GM12878 (cell line): ENCODE data around the gene SLC10A1. TPM values are rescaled to one million over a fixed set of nuclear protein-coding genes. Genes with fewer than 3 reads are reported as not detected.

Source experiments
- ATAC-seq: fragments of 200-7000 bp; cut with Tn5 transposase; 3 replicates; pipeline ENCODE4 v1.9.1; 2020; ENCODE audit warnings: mild to moderate bottlenecking, moderate library complexity
- BruUV-seq: library from RNA; stranded (reverse); fragments of 400-500 nt; replicated peaks from 2 replicates; lab custom pipeline; 2021; lab: Mats Ljungman, UMichigan
- CTCF ChIA-PET: fragments of 300-600 bp; sonication (Branson Sonifier 250); formaldehyde crosslinking; extraction: SDS; loops from one replicate; lab custom pipeline; 2021; ENCODE audit warnings: inconsistent platforms; lab: Yijun Ruan, JAX
- POLR2A ChIA-PET: fragments of 350-600 bp; formaldehyde crosslinking; extraction: SDS; loops from one replicate; lab custom pipeline; 2021; ENCODE audit warnings: inconsistent platforms; lab: Charles Lee
- RAD21 ChIA-PET: fragments of 300-600 bp; sonication (Branson Sonifier 250); formaldehyde crosslinking; loops from one replicate; lab custom pipeline; 2023; ENCODE audit warnings: antibody characterized with exemption; ENCODE audit not compliant: unreplicated experiment; lab: Charles Lee
- SMC1A ChIA-PET: fragments of 300-600 bp; sonication (Branson Sonifier 250); formaldehyde crosslinking; loops from one replicate; lab custom pipeline; 2023; ENCODE audit not compliant: unreplicated experiment, uncharacterized antibody; lab: Charles Lee
- DNase-seq: peaks from one replicate; pipeline ENCODE4 v3.0.0-alpha.2; 2011; ENCODE audit warnings: low read depth, low spot score
- FAIRE-seq: peaks from 3 replicates; lab custom pipeline; 2011; peaks lifted over from hg19 to GRCh38; lab: Jason Lieb, UNC
- H2AFZ ChIP-seq: 2 replicates; pipeline ENCODE4 v1.6.0; 2011; ENCODE audit warnings: low read depth, low read length, control low read depth; ENCODE audit not compliant: control insufficient read depth
- H3K27ac ChIP-seq: 2 replicates; pipeline ENCODE4 v1.5.1; 2011; ENCODE audit warnings: control low read depth; ENCODE audit not compliant: control insufficient read depth, insufficient read depth
- H3K27me3 ChIP-seq, 2 experiments: replicated peaks in 1 of 2; 2 replicates each; pipeline versions ENCODE4 v1.6.0 to v1.6.1; 2011; ENCODE audit warnings: low read length in 1 of 2; ENCODE audit not compliant: control insufficient read depth in 2 of 2, insufficient read depth in 2 of 2
- H3K36me3 ChIP-seq, 2 experiments: 2 replicates each; pipeline ENCODE4 v1.5.1; 2011; ENCODE audit warnings: low read length in 1 of 2; ENCODE audit not compliant: control insufficient read depth in 2 of 2, insufficient read depth in 2 of 2
- H3K4me1 ChIP-seq: 2 replicates; pipeline ENCODE4 v1.6.1; 2011; ENCODE audit warnings: mild to moderate bottlenecking, low read length, moderate library complexity, mixed read lengths; ENCODE audit not compliant: control insufficient read depth, insufficient read depth
- H3K4me2 ChIP-seq: 2 replicates; pipeline ENCODE4 v1.6.0; 2011; ENCODE audit warnings: control low read depth; ENCODE audit not compliant: control insufficient read depth, insufficient read depth
- H3K4me3 ChIP-seq: fragments of 200-600 bp; sonication (generic); 2 replicates; pipeline ENCODE4 v1.5.1; 2016
- H3K79me2 ChIP-seq: 2 replicates; pipeline ENCODE4 v1.6.0; 2011; ENCODE audit warnings: low read length; ENCODE audit not compliant: control insufficient read depth, insufficient read depth
- H3K9ac ChIP-seq: 2 replicates; pipeline ENCODE4 v1.8.0; 2011; ENCODE audit warnings: low read length, control low read depth, mixed read lengths; ENCODE audit not compliant: control insufficient read depth, insufficient read depth
- H3K9me3 ChIP-seq: replicated peaks from 3 replicates; pipeline ENCODE4 v1.5.1; 2011; ENCODE audit warnings: mild to moderate bottlenecking, low read length; ENCODE audit not compliant: control insufficient read depth, insufficient read depth
- H4K20me1 ChIP-seq: 2 replicates; pipeline ENCODE4 v1.6.0; 2011; ENCODE audit not compliant: control insufficient read depth, insufficient read depth
- BRCA1 ChIP-seq: IDR thresholded peaks from 2 replicates; pipeline ENCODE4 v1.6.1; 2011; ENCODE audit warnings: low read depth, low read length, improper control_type of control experiment
- CBX5 ChIP-seq: sonication (generic); IDR thresholded peaks from 2 replicates; pipeline ENCODE4 v1.6.1; 2016; ENCODE audit warnings: low read depth, moderate library complexity, mild to moderate bottlenecking, inconsistent platforms
- HDAC6 ChIP-seq: fragments of 200-600 bp; sonication (generic); IDR thresholded peaks from one replicate; pipeline ENCODE4 v1.8.0; 2017; ENCODE audit warnings: antibody characterized with exemption; ENCODE audit not compliant: unreplicated experiment
- HDGF ChIP-seq: fragments of 450-650 bp; IDR thresholded peaks from 2 replicates; pipeline ENCODE4 v1.6.1; 2016; ENCODE audit warnings: antibody characterized with exemption
- LARP7 ChIP-seq: fragments of 450-650 bp; IDR thresholded peaks from 2 replicates; pipeline ENCODE4 v1.6.1; 2017; ENCODE audit warnings: mild to moderate bottlenecking
- MEF2A ChIP-seq: IDR thresholded peaks from 2 replicates; pipeline ENCODE4 v1.6.1; 2011; ENCODE audit warnings: low read depth, mild to moderate bottlenecking, low read length, moderate library complexity; ENCODE audit not compliant: insufficient read depth
- PAX8 ChIP-seq: fragments of 450-650 bp; IDR thresholded peaks from 2 replicates; pipeline ENCODE4 v1.6.1; 2017; ENCODE audit warnings: mild to moderate bottlenecking, moderate library complexity
- POLR2A ChIP-seq: IDR thresholded peaks from 2 replicates; pipeline ENCODE4 v1.6.1; 2011; ENCODE audit warnings: low read depth, mild to moderate bottlenecking, low read length
- POLR2AphosphoS5 ChIP-seq: IDR thresholded peaks from 2 replicates; pipeline ENCODE4 v1.6.1; 2011; ENCODE audit warnings: mild to moderate bottlenecking, low read length, inconsistent platforms
- SMAD5 ChIP-seq: IDR thresholded peaks from 2 replicates; pipeline ENCODE4 v1.6.1; 2016; ENCODE audit warnings: antibody characterized with exemption, low read depth
- SPI1 ChIP-seq: IDR thresholded peaks from 2 replicates; pipeline ENCODE4 v1.6.1; 2011; ENCODE audit warnings: low read depth, mild to moderate bottlenecking, low read length, moderate library complexity, borderline replicate concordance; ENCODE audit not compliant: insufficient read depth
- TCF3 ChIP-seq: IDR thresholded peaks from 2 replicates; pipeline ENCODE4 v1.6.1; 2012; ENCODE audit warnings: low read depth, mild to moderate bottlenecking, low read length, borderline replicate concordance; ENCODE audit not compliant: insufficient read depth
- USF2 ChIP-seq: IDR thresholded peaks from 2 replicates; pipeline ENCODE4 v1.6.1; 2011; ENCODE audit warnings: low read depth, low read length, improper control_type of control experiment, borderline replicate concordance
- WRNIP1 ChIP-seq: IDR thresholded peaks from 2 replicates; pipeline ENCODE4 v1.6.1; 2011; ENCODE audit warnings: low read depth, low read length, improper control_type of control experiment, borderline replicate concordance
- ZNF207 ChIP-seq: fragments of 450-650 bp; IDR thresholded peaks from 2 replicates; pipeline ENCODE4 v1.6.1; 2014; ENCODE audit warnings: antibody characterized with exemption, mild to moderate bottlenecking, borderline replicate concordance
- ZNF622 ChIP-seq: fragments of 450-650 bp; IDR thresholded peaks from 2 replicates; pipeline ENCODE4 v1.6.1; 2017; ENCODE audit warnings: mild to moderate bottlenecking, inconsistent platforms
- ZZZ3 ChIP-seq: IDR thresholded peaks from 2 replicates; pipeline ENCODE4 v1.6.1; 2011; ENCODE audit warnings: low read depth; ENCODE audit not compliant: control insufficient read depth, insufficient read length
- WGBS: methylation state at CpG from one replicate; pipeline ENCODE4 v1.1.6; 2016; ENCODE audit warnings: low lambda C conversion rate; ENCODE audit not compliant: insufficient replicate concordance, insufficient coverage; ENCODE audit errors: missing lambda C conversion rate; 5-methylcytosine and 5-hydroxymethylcytosine counted together
- in situ Hi-C: fragments of 300-500 bp; cut with MboI; formaldehyde crosslinking; loops from 9 replicates; pipeline ENCODE4 v1.14.3; 2018; ENCODE audit warnings: mixed read lengths
- intact Hi-C: fragments of 100-400 bp; cut with micrococcal nuclease; formaldehyde crosslinking; loops from one replicate; pipeline ENCODE4 v1.14.2; 2022; ENCODE audit not compliant: unreplicated experiment
- polyA plus RNA-seq, 11 experiments: library from polyadenylated mRNA; depleted of rRNA in 4 of 11; unstranded in 6 of 11; stranded (reverse) in 5 of 11; fragments of >200 nt; fragmentation: Nextera tagmentation in 4 of 11; fragmentation: Illumina TruSeq in 1 of 11; extraction: Ambion mirVana in 4 of 11; extraction: Trizol in 1 of 11; gene quantifications; 1 replicate in 1 of 11; 2 replicates in 10 of 11; pipeline versions ENCODE4 v1.2.1 to v1.2.3, GENCODE V29; 2011 to 2016; ENCODE audit warnings: inconsistent platforms in 2 of 11, missing spikeins in 2 of 11, low read depth in 1 of 11
- total RNA-seq, 4 experiments: library from RNA; depleted of rRNA in 3 of 4; stranded (reverse); fragments of >200 nt in 3 of 4; fragmentation: Illumina TruSeq in 1 of 4; extraction: Trizol in 1 of 4; gene quantifications; 2 replicates each; pipeline versions ENCODE4 v1.2.1 to v1.2.3, GENCODE V29; 2013 to 2021
- TF ChIP-seq, protein P1 (sequence below): fragments of 450-650 bp; IDR thresholded peaks from 2 replicates; pipeline ENCODE4 v1.6.1; 2014; ENCODE audit warnings: mild to moderate bottlenecking
- TF ChIP-seq, protein P2 (sequence below): IDR thresholded peaks from 2 replicates; pipeline ENCODE4 v1.6.1; 2012; ENCODE audit warnings: mild to moderate bottlenecking, low read depth, low read length

SLC10A1 gene
- total and polyA plus RNA-seq, 10 of the 15 experiments (the other 5 are each of a cell fraction or from before 2014, with no cell fraction given) = 0.15 to 0.16 TPM; not detected in 8

GRCh38 chr14:69814397-69814796, 17.4 kb upstream of the SLC10A1 start:
- in situ Hi-C loops (no loop called here), intact Hi-C loops (no loop called here)
- 60% methylated on average over 3 of the region's 3 CpGs for WGBS
- no peak for FAIRE-seq
- RAD21 ChIA-PET = interaction anchor here (1.1 to 1.2 kb wide), 2 partner anchors 84 to 214 kb away, joined by 3 to 7 read pairs; no protein-coding TSS in a partner anchor
- SMC1A ChIA-PET = interaction anchor here (1.0 to 2.3 kb wide), 2 partner anchors 84 to 214 kb away, joined by 4 to 6 read pairs; no protein-coding TSS in a partner anchor
- ATAC-seq = no peak
- CTCF ChIA-PET = interaction anchor here (0.9 to 1.5 kb wide), 3 partner anchors 214 to 261 kb away, joined by 3 to 4 read pairs (median 4); no protein-coding TSS in a partner anchor
- no peak overlapping the region for H2AFZ ChIP-seq
- TF ChIP-seq TCF3 (no peak), LARP7 (no peak), USF2 (no peak), POLR2AphosphoS5 (no peak), WRNIP1 (no peak), HDAC6 (no peak), ZZZ3 (no peak), ZNF622 (no peak), CBX5 (no peak), MEF2A (no peak), ZNF207 (no peak), PAX8 (no peak), SPI1 (no peak), SMAD5 (no peak), POLR2A (no peak), HDGF (no peak), BRCA1 (no peak)
- TF ChIP-seq, protein P1, sequence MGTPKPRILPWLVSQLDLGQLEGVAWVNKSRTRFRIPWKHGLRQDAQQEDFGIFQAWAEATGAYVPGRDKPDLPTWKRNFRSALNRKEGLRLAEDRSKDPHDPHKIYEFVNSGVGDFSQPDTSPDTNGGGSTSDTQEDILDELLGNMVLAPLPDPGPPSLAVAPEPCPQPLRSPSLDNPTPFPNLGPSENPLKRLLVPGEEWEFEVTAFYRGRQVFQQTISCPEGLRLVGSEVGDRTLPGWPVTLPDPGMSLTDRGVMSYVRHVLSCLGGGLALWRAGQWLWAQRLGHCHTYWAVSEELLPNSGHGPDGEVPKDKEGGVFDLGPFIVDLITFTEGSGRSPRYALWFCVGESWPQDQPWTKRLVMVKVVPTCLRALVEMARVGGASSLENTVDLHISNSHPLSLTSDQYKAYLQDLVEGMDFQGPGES = no peak
- TF ChIP-seq, protein P2, sequence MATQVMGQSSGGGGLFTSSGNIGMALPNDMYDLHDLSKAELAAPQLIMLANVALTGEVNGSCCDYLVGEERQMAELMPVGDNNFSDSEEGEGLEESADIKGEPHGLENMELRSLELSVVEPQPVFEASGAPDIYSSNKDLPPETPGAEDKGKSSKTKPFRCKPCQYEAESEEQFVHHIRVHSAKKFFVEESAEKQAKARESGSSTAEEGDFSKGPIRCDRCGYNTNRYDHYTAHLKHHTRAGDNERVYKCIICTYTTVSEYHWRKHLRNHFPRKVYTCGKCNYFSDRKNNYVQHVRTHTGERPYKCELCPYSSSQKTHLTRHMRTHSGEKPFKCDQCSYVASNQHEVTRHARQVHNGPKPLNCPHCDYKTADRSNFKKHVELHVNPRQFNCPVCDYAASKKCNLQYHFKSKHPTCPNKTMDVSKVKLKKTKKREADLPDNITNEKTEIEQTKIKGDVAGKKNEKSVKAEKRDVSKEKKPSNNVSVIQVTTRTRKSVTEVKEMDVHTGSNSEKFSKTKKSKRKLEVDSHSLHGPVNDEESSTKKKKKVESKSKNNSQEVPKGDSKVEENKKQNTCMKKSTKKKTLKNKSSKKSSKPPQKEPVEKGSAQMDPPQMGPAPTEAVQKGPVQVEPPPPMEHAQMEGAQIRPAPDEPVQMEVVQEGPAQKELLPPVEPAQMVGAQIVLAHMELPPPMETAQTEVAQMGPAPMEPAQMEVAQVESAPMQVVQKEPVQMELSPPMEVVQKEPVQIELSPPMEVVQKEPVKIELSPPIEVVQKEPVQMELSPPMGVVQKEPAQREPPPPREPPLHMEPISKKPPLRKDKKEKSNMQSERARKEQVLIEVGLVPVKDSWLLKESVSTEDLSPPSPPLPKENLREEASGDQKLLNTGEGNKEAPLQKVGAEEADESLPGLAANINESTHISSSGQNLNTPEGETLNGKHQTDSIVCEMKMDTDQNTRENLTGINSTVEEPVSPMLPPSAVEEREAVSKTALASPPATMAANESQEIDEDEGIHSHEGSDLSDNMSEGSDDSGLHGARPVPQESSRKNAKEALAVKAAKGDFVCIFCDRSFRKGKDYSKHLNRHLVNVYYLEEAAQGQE = no peak
- H3K4me1 ChIP-seq = no peaks in the 10 kb centered on the region
- H3K4me3 ChIP-seq = no peak overlapping the region
- H3K27me3 ChIP-seq = no peaks in the 10 kb centered on the region
- H3K79me2 ChIP-seq = no peaks in the 10 kb centered on the region
- DNase-seq = no peak
- H3K4me2 ChIP-seq = no peak overlapping the region
- BruUV-seq = no TSS peak
- no peak overlapping the region for H3K9ac ChIP-seq
- H3K27ac ChIP-seq = no peak overlapping the region
- H3K36me3 ChIP-seq = no peaks in the 10 kb centered on the region
- POLR2A ChIA-PET = no interaction called here
- H4K20me1 ChIP-seq = no peaks in the 10 kb centered on the region
- H3K9me3 ChIP-seq = no peaks in the 10 kb centered on the region
